HG02610 (cell line): Measurements from ENCODE around the gene LCNL1.

Experiments used
- ATAC-seq: cut with Tn5 transposase; IDR thresholded peaks from one replicate; pipeline ENCODE4 v1.9.1; 2021; ENCODE audit warnings: mild to moderate bottlenecking, moderate library complexity; ENCODE audit not compliant: unreplicated experiment

Gene LCNL1

DNA sequence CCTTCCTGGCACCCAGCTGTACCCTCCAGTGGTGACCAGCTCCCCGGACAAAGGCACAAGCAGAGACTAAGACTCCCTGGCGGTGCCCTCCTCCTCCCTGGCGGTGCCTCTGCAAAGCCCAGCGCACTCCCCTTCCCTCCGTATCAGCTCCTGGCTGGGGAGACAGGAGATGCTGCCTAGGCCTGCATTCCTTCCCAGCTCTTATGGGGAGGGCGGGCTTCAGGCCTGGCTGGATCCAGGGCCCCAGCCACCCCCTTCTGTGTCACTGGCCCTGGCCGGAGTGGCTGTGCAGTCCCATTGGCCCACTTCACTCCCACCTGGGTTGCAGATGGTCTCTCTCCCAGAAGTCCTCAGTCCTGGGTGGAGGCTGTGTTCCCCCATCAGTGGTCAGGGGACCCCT, 24.3 kb upstream of the LCNL1 start:
- no peak for ATAC-seq

DNA sequence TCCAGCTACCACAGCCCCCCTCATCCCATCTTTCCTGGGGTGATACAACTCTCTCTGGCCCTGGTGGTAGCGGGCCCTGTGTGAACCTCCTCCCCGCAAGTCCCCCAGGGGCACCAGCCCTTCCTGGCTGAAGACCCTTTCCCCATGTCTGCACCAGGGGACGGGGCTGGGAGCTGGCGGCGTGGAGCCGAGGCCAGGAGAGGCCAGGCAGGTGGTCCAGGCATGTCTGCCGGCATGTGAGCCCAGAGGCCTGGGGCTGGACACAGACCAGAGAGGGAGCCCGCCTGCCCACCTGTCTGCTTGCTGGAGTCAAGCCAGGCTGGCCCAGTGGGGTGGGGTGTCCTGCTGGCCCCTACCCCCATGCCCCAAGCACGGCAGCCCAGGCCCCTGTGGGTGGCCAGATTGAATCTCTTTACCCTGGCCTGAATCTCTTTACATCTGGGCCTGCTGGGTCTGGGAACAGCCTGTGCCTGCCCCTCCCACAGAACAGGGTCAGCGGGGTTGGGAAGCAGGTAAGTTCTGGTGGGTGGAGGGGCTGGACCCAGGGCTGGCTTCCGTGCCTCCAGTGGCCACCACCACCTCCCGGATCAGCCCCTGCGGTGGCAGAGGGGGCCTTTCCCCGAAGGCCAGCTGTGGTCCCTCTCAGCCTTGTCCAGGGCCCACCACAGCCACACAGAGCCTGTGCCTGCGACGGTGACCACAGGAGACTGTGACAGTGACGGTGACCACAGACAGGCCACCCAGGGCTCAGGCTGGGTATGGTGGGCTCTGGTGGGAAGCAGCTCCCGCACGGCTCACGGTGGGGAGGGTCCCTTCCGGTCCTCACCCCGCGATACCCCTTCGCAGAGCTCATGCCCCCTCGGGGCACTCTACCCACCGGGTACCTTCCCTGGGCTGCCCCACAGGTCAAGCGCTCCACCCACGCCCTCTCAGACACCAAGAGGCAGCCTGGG, 23.6 kb upstream of the LCNL1 start:
- ATAC-seq, result no peak

- ATAC-seq, result no peak
Observed at GRCh38 chr9:136960212-136960937, 22.4 kb upstream of the LCNL1 start.

GRCh38 chr9:136960938-136961275, 21.9 kb upstream of the LCNL1 start:
- no peak for ATAC-seq

- no peak for ATAC-seq
Observed at GRCh38 chr9:136961279-136962065, 21.3 kb upstream of the LCNL1 start.

GRCh38 chr9:136962163-136962562, 20.6 kb upstream of the LCNL1 start:
- no peak for ATAC-seq

DNA sequence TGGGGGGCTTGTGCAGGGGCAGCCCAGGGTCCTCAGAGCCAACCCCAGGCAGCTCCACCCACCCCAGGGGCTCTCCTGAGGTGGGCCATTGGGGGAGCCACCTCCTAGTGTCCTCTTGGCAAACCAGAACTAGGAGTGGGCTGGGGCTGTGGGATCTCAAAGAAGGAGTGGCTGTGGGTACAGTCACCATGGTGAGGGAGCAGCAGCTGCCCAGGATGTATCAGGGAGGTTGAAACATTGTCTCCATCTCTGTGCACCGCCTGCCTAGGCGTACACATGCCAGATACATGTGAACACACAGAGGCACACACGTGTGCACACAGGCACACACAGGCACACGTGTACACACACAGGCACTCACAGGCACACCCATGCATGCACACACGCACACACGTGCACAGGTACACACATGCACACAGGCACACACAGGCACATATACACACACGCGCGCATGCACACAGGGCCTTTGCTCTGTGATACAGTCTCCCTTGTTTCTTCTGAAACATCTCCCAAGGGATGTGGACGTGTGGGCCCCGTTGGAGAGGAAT, 20.0 kb upstream of the LCNL1 start:
- ATAC-seq, result no peak

DNA sequence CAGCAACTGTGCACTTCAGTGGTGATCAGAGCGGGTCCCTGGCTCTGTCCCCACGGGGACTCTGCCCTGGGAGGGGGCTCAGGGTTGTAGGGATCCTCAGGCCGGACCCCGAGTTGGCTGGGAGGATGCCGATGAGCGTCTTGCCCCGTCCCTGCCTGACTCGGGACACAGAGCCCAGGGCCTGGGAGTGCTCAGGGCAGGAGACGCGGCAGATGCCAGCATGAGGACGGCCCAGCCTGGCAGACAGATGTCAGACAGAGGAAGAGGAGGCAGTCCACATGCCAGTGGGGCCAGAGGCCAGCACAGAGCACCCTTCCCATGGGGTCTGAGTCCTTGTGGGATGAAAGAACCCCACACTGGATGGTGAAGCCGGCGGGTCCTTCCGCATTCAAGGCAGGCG, 19.5 kb upstream of the LCNL1 start:
- ATAC-seq, result no peak

GRCh38 chr9:136963751-136964150, 19.0 kb upstream of the LCNL1 start:
- ATAC-seq, result no peak

- no peak for ATAC-seq
Observed at GRCh38 chr9:136964171-136964689, 18.6 kb upstream of the LCNL1 start.

DNA sequence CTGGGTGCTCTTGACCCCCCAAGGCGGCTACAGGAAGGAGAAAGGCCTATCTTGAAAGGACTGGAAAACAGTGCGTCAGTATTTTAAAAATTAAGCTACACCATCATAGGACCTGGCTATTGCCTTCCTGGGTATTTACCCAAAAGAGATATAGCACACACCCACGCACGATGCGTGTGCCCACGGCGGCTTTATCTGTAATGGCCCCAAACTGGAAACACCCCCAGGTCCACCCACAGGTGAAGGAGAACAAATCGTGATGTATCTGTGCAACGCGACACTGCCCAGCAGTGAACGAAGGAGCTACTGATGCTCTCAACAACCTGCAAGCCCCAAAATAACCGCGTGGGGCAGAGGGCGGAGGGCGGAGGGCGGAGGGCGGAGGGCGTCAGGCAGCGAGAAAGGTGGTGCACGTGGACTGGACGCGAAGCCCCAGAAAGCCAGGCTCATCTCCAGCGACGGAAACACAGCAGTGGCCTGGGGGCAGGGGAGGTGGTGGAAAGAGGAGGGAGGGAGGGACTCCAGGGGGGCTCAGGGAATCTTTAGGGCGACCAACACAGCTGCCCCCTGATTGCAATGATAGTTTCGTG, 17.9 kb upstream of the LCNL1 start:
- no peak for ATAC-seq

- no peak for ATAC-seq
Observed at GRCh38 chr9:136965771-136966484, 16.9 kb upstream of the LCNL1 start.

GRCh38 chr9:136968333-136969127, 14.3 kb upstream of the LCNL1 start:
- no peak for ATAC-seq

DNA sequence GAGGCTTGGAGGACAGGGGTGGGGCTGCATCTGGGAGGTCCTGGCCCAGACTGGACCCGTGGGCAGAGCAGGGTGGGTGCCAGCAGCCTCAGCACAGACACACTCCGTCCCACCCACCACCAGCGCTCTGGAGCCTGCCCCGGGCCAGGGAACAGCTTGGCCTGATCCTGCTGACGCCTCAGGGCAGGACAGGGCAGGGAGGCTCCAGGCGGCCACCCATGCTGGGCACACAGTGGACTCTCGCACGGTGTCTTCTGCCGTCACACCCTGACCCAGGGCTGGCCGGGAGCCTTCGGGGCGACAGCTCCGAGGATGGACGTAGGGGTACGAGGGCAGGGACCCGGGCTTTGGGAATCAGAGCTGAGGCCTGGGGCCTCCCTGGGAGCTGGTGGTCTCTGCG, 13.6 kb upstream of the LCNL1 start:
- ATAC-seq, result no peak

DNA sequence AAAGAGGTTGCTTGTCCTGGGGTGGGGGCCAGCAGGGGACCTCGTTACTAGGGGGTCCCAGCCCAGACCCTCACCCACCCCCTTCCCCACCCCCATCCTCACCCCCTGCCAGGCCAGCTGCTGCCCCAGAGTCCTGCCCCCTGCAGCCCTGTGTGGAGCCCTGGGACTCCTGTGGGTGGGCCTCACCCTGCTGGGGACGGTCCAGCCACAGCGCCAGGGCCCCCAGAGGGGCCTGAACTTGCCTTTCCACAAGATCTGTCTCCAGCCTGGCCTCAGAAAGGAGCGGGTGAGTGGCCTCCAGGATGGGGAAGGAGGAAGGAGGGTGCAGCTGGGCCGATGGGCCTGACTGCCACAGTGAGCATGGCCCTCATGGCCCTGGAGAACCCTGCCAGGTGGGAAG, 13.0 kb upstream of the LCNL1 start:
- no peak for ATAC-seq

GRCh38 chr9:136970361-136970760, 12.4 kb upstream of the LCNL1 start:
- no peak for ATAC-seq

- ATAC-seq, result no peak
Observed at GRCh38 chr9:136971746-136972145, 11.0 kb upstream of the LCNL1 start.

GRCh38 chr9:136972335-136972734, 10.5 kb upstream of the LCNL1 start:
- ATAC-seq, result no peak

DNA sequence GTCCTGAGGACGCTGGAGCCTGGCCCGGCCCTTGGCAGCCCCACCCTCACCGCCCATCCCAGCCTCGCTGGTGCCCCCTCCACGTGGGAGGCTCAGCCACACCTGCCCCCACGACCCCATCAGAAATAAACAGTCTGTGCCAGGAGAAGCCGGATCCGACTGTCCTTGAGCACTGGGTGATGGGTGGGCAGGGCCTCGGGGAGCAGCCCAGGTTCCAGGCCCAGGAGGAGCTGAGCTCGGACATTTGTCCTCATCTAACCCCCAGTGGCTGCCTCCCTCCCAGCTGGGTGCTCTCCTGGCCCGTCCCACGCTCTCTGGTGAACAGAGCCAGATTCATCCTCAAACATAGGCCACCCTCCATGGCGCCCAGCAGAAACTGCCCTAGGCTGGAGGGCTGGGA, 10.1 kb upstream of the LCNL1 start:
- ATAC-seq, result no peak
